H1 (cell line): ENCODE measurements around the gene SNCAIP.

Source experiments
- ASH2L ChIP-seq: fragments of 200-600, 300-600 bp; sonication (generic); IDR thresholded peaks from one replicate; pipeline ENCODE4 v1.7.1; 2017; ENCODE audit warnings: low read length
- CBX8 ChIP-seq: fragments of 300-800, 300-1000 bp; sonication (generic); IDR thresholded peaks from 2 replicates; pipeline ENCODE4 v1.7.1; 2016; ENCODE audit warnings: low read depth, low read length, borderline replicate concordance
- CREB1 ChIP-seq: IDR thresholded peaks from 2 replicates; pipeline ENCODE4 v1.6.1; 2012; ENCODE audit warnings: inconsistent platforms
- CTCF ChIP-seq, 3 experiments: IDR thresholded peaks; 1 replicate in 2 of 3; 2 replicates in 1 of 3; pipeline versions ENCODE4 v1.5.1 to v1.6.1; 2011; ENCODE audit warnings: low read length in 3 of 3, mild to moderate bottlenecking in 3 of 3, inconsistent platforms in 2 of 3, low read depth in 1 of 3, moderate library complexity in 1 of 3; ENCODE audit not compliant: insufficient read depth in 1 of 3; ENCODE audit errors: control extremely low read depth in 1 of 3
- EZH2 ChIP-seq: fragments of 200-600 bp; sonication (generic); IDR thresholded peaks from 2 replicates; pipeline ENCODE4 v1.7.1; 2012; ENCODE audit warnings: low read depth, mild to moderate bottlenecking, moderate library complexity, low read length, inconsistent platforms; ENCODE audit not compliant: severe bottlenecking
- FOSL1 ChIP-seq: IDR thresholded peaks from 2 replicates; pipeline ENCODE4 v1.6.1; 2011; ENCODE audit warnings: mild to moderate bottlenecking, low read depth, low read length, moderate library complexity; ENCODE audit not compliant: insufficient read depth
- MAFK ChIP-seq: IDR thresholded peaks from 2 replicates; pipeline ENCODE4 v1.6.1; 2012; ENCODE audit warnings: low read depth, mild to moderate bottlenecking, improper control_type of control experiment, low read length
- POLR2AphosphoS5 ChIP-seq: IDR thresholded peaks from 2 replicates; pipeline ENCODE4 v1.6.1; 2011; ENCODE audit warnings: low read depth, low read length

DNA sequence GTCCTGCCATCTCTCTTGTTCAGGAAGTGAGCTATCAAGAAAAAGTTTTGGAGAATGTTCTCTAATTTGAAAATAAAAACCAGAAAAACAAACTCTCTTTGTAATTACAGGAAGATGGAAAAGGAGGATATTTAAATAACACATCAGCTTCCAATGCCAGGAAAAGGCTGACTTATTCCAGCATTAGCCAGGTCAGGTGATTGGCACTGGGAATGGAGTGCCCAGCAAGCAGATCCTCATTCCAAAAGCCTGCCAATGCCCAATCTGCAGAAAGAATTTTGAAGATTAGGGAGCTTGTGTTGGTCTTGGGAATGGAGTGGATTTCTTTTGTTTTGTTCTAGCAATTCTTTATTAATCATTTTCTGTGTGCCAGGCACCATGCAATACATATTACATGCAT lies 196.6 kb downstream of the SNCAIP start:
- TF ChIP-seq FOSL1 (no peak), POLR2AphosphoS5 (no peak), MAFK (no peak), CTCF (IDR thresholded peaks at IDR 0.05; ENCODE audit: control extremely low read depth in 1 of 3, insufficient read depth in 1 of 3, low read depth in 1 of 3, low read length in 3 of 3) (no peak), EZH2 (no peak), CBX8 (no peak), CREB1 (no peak), ASH2L (no peak)
